ENCODE data around the gene KCNH8. TPM values are rescaled to one million over a fixed set of nuclear protein-coding genes. Genes with fewer than 3 reads are reported as not detected.

The KCNH8 gene
- total and polyA plus RNA-seq, 2 of the 4 experiments (the other 2 are of a cell fraction): not detected

GRCh38 chr3:19190602-19191001, 42.3 kb downstream of the KCNH8 start:
- no peak overlapping the region for H2AK5ac ChIP-seq (ENCODE audit: low read depth, low read length)
- dilution Hi-C loops (cut with HindIII; ENCODE audit: low sequenced_read_pairs, unreplicated experiment): no loop called here
- POLR2A ChIA-PET (ENCODE audit: unreplicated experiment): no interaction called here

More at GRCh38 chr3:19190602-19191001, 42.3 kb downstream of the KCNH8 start:
- no peak overlapping the region for H3K56ac ChIP-seq (ENCODE audit: extremely low read depth, insufficient read depth, low read length)
- H2AK9ac ChIP-seq (replicated peaks; ENCODE audit: low read depth, low read length, poor library complexity): no peak overlapping the region
- no peaks in the 10 kb centered on the region for H3K9me1 ChIP-seq (ENCODE audit: insufficient read depth, low read length)
- peaks cover 3% of the 10 kb centered on the region for H3K9me3 ChIP-seq (ENCODE audit: control insufficient read depth, insufficient read depth, low read length)
- H3K14ac ChIP-seq (replicated peaks; ENCODE audit: low read depth, low read length): no peak overlapping the region
- in situ Hi-C loops (cut with MboI; ENCODE audit: low sequenced_read_pairs): no loop called here
- intact Hi-C loops (cut with micrococcal nuclease): no loop called here
- no peak overlapping the region for H3K27ac ChIP-seq (ENCODE audit: insufficient read depth, low read length)
- no peak overlapping the region for H3K4ac ChIP-seq (ENCODE audit: low read depth, low read length)
- H3K9ac ChIP-seq (ENCODE audit: low read depth, low read length): no peak overlapping the region
- WGBS, 2 experiments (ENCODE audit: extremely low coverage in 2 of 2, insufficient read length in 1 of 2): no CpG with 5 or more reads among the region's 4 CpGs
- no peak overlapping the region for H2BK120ac ChIP-seq (ENCODE audit: low read depth, low read length)
- no peaks in the 10 kb centered on the region for H3K79me1 ChIP-seq (ENCODE audit: low read depth in 1 of 2, low read length in 2 of 2)
- H3K18ac ChIP-seq (ENCODE audit: low read depth, low read length): no peak overlapping the region
- H2BK5ac ChIP-seq (ENCODE audit: low read depth, low read length, poor library complexity, severe bottlenecking): no peak overlapping the region
- H2BK20ac ChIP-seq (ENCODE audit: low read depth, low read length): no peak overlapping the region
- ATAC-seq (ENCODE audit: low read depth): no peak
- BruUV-seq (replicated peaks): no TSS peak
- no peak overlapping the region for H2AFZ ChIP-seq (replicated peaks; ENCODE audit: low read length, poor library complexity)
- no peak overlapping the region for H4K91ac ChIP-seq (ENCODE audit: insufficient read depth, low read depth, low read length)
- no peak overlapping the region for H3K23ac ChIP-seq (ENCODE audit: low read depth, low read length)
- no peaks in the 10 kb centered on the region for H3K27me3 ChIP-seq (ENCODE audit: control insufficient read depth, insufficient read depth, low read length)
- no peaks in the 10 kb centered on the region for H3K36me3 ChIP-seq (ENCODE audit: control insufficient read depth, insufficient read depth, low read length)
- H4K20me1 ChIP-seq (ENCODE audit: insufficient read depth, low read length): no peaks in the 10 kb centered on the region
- no peak overlapping the region for H3K4me3 ChIP-seq (ENCODE audit: insufficient read depth, low read depth, low read length)
- no peak overlapping the region for H2BK15ac ChIP-seq (ENCODE audit: low read depth, low read length)
- TF ChIP-seq SMC3 (IDR thresholded peaks at IDR 0.05; ENCODE audit: low read depth, low read length) (no peak), MXI1 (IDR thresholded peaks at IDR 0.05; ENCODE audit: borderline replicate concordance, low read depth, low read length) (no peak), NFE2L2 (IDR thresholded peaks at IDR 0.05; ENCODE audit: low read depth, low read length) (no peak), RCOR1 (IDR thresholded peaks at IDR 0.05; ENCODE audit: insufficient replicate concordance, low read length) (no peak), FOS (IDR thresholded peaks at IDR 0.05; ENCODE audit: low read depth, low read length) (no peak), RAD21 (IDR thresholded peaks at IDR 0.05; ENCODE audit: low read length) (no peak), RFX5 (IDR thresholded peaks at IDR 0.05; ENCODE audit: low read depth, low read length) (no peak), BHLHE40 (IDR thresholded peaks at IDR 0.05; ENCODE audit: low read depth, low read length) (no peak), CHD1 (IDR thresholded peaks at IDR 0.05; ENCODE audit: low read depth, low read length) (no peak), ELK1 (IDR thresholded peaks at IDR 0.05; ENCODE audit: borderline replicate concordance, low read depth, low read length) (no peak)
- TF ChIP-seq, protein P1, sequence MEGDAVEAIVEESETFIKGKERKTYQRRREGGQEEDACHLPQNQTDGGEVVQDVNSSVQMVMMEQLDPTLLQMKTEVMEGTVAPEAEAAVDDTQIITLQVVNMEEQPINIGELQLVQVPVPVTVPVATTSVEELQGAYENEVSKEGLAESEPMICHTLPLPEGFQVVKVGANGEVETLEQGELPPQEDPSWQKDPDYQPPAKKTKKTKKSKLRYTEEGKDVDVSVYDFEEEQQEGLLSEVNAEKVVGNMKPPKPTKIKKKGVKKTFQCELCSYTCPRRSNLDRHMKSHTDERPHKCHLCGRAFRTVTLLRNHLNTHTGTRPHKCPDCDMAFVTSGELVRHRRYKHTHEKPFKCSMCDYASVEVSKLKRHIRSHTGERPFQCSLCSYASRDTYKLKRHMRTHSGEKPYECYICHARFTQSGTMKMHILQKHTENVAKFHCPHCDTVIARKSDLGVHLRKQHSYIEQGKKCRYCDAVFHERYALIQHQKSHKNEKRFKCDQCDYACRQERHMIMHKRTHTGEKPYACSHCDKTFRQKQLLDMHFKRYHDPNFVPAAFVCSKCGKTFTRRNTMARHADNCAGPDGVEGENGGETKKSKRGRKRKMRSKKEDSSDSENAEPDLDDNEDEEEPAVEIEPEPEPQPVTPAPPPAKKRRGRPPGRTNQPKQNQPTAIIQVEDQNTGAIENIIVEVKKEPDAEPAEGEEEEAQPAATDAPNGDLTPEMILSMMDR (conservative IDR thresholded peaks at IDR 0.05; ENCODE audit: low read depth, low read length): no peak
- TF ChIP-seq, protein P2, sequence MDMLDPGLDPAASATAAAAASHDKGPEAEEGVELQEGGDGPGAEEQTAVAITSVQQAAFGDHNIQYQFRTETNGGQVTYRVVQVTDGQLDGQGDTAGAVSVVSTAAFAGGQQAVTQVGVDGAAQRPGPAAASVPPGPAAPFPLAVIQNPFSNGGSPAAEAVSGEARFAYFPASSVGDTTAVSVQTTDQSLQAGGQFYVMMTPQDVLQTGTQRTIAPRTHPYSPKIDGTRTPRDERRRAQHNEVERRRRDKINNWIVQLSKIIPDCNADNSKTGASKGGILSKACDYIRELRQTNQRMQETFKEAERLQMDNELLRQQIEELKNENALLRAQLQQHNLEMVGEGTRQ (IDR thresholded peaks at IDR 0.05; ENCODE audit: low read depth, low read length): no peak
- CTCF ChIA-PET: interaction anchor here (0.5 to 0.7 kb wide), 2 partner anchors 15 to 208 kb away, joined by 3 read pairs; no protein-coding TSS in a partner anchor
- DNase-seq: no peak
- no peak overlapping the region for H4K8ac ChIP-seq (ENCODE audit: low read depth in 2 of 2, low read length in 2 of 2)
- no peak overlapping the region for H3K4me2 ChIP-seq (ENCODE audit: low read depth, low read length)
- H4K5ac ChIP-seq (ENCODE audit: low read depth, low read length): no peak overlapping the region
- H3K4me1 ChIP-seq (ENCODE audit: control insufficient read depth, insufficient read depth, low read length): no peaks in the 10 kb centered on the region
